ENCODE data around the gene PGAP6.

The PGAP6 gene

DNA sequence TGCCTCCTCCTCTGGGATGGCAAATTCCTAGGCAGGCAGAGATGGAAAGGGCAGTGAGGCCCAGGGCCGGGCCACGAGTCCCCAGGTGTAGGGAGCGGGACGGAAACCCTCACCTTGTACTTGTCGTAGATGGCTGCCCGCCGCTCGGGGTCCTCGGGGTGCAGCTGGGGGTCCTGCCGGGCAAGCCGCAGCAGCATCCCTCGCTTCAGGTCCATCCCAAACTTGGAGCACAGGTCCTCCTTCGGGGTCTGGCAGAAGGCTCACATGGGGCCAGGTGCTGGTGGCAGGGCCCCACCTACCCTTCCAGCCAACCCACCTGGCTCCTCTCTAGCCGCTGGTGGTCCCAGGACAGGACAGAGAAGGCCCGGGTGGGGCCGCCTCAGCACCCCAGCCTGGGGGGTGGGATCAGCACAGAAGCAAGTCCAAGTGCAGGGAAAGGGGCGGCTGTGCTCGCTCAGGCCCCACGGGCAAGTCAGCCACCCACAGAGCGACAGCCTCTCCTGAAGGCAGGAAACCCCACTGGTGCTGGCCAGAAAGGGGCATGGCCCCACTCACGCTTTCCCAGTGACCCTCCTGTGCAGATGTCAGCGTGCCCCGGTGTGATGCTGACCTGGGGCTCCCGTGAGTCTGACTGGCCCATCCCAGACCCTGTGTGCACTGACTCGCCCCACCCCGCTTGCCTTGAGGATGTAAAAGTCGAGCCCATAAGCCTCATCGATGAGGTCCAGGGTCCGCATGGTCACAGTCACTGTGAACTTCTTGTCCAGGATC is 13.2 kb downstream of the PGAP6 start:
- H3K4me1 ChIP-seq (ENCODE audit: control insufficient read depth in 1 of 2, insufficient read depth in 1 of 2, low read depth in 1 of 2, low read length in 1 of 2): peaks cover 16 to 20% of the 10 kb centered on the region in 2 experiments
- H3K4me3 ChIP-seq (ENCODE audit: low read depth in 1 of 2, low read length in 1 of 2): no peak overlapping the region
- H3K36me3 ChIP-seq: peaks cover 66% of the 10 kb centered on the region
- H3K9me3 ChIP-seq: no peaks in the 10 kb centered on the region
- TF ChIP-seq, protein P1, sequence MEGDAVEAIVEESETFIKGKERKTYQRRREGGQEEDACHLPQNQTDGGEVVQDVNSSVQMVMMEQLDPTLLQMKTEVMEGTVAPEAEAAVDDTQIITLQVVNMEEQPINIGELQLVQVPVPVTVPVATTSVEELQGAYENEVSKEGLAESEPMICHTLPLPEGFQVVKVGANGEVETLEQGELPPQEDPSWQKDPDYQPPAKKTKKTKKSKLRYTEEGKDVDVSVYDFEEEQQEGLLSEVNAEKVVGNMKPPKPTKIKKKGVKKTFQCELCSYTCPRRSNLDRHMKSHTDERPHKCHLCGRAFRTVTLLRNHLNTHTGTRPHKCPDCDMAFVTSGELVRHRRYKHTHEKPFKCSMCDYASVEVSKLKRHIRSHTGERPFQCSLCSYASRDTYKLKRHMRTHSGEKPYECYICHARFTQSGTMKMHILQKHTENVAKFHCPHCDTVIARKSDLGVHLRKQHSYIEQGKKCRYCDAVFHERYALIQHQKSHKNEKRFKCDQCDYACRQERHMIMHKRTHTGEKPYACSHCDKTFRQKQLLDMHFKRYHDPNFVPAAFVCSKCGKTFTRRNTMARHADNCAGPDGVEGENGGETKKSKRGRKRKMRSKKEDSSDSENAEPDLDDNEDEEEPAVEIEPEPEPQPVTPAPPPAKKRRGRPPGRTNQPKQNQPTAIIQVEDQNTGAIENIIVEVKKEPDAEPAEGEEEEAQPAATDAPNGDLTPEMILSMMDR (IDR thresholded peaks at IDR 0.05): no peak
- peaks cover 23% of the 10 kb centered on the region for H3K27me3 ChIP-seq
- H3K27ac ChIP-seq: no peak overlapping the region

DNA sequence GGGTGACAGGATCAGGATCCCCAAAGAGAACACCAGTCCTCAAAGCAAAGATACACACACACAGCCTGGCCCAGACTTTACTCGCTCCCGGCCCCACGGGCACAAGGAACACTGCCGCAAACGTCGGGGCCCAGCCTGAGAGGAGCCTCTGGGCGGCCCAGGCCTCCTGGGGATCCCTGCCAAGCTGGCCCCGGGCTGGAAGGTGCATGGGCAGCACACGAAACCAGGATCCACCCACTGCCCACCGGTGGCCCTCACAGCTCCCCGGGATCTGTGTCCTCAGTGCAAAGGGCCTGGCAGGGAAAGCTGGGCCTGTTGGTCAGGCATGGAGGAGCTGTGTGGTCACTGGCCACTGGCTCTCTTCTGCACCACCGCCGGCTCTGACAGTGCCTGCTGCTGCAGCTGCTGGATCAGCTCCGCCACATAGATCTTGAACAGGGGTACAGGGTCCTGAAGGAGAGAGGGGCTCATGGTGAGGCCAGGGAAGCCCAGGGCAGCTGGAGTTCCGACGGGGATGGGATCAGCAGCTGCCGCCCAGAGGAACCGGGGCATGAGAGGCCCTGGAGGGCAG is 14.4 kb downstream of the PGAP6 start:
- TF ChIP-seq, protein P1 (IDR thresholded peaks at IDR 0.05): no peak

DNA sequence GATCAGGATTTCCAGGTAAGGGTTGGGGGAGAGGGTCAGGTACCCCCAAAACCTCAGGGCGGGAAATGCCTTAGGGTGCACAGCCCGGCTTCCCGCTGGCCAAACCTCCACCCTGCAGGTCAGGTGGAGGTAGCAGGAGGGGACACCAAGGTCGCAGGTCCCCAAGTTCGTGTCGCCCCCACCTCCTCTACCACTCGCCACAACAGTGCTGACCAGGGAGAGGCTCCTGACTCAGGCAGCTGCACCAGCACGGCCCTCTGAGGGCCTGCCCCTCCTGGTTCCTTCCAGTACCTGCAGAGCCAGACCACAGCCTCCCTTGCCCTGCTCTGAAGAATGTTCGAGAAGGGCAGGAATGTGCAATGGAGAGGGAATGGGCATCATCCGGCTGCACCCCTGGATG is 15.3 kb downstream of the PGAP6 start:
- H3K27ac ChIP-seq: no peak overlapping the region
- TF ChIP-seq, protein P1 (IDR thresholded peaks at IDR 0.05): no peak
- H3K4me3 ChIP-seq (ENCODE audit: low read depth in 1 of 2, low read length in 1 of 2): no peak overlapping the region
- H3K36me3 ChIP-seq: peaks cover 45% of the 10 kb centered on the region
- peaks cover 16 to 26% of the 10 kb centered on the region in 2 experiments for H3K4me1 ChIP-seq (ENCODE audit: control insufficient read depth in 1 of 2, insufficient read depth in 1 of 2, low read depth in 1 of 2, low read length in 1 of 2)
- peaks cover 35% of the 10 kb centered on the region for H3K27me3 ChIP-seq
- no peaks in the 10 kb centered on the region for H3K9me3 ChIP-seq

More for the DNA sequence above, 14.4 kb downstream of the PGAP6 start:
- Histone ChIP-seq H3K27me3 (peaks cover 33% of the 10 kb centered on the region), H3K4me1 (ENCODE audit: control insufficient read depth in 1 of 2, insufficient read depth in 1 of 2, low read depth in 1 of 2, low read length in 1 of 2) (peaks cover 16 to 21% of the 10 kb centered on the region in 2 experiments), H3K9me3 (no peaks in the 10 kb centered on the region), H3K4me3 (ENCODE audit: low read depth in 1 of 2, low read length in 1 of 2) (no peak overlapping the region), H3K36me3 (peaks cover 54% of the 10 kb centered on the region), H3K27ac (no peak overlapping the region)

DNA sequence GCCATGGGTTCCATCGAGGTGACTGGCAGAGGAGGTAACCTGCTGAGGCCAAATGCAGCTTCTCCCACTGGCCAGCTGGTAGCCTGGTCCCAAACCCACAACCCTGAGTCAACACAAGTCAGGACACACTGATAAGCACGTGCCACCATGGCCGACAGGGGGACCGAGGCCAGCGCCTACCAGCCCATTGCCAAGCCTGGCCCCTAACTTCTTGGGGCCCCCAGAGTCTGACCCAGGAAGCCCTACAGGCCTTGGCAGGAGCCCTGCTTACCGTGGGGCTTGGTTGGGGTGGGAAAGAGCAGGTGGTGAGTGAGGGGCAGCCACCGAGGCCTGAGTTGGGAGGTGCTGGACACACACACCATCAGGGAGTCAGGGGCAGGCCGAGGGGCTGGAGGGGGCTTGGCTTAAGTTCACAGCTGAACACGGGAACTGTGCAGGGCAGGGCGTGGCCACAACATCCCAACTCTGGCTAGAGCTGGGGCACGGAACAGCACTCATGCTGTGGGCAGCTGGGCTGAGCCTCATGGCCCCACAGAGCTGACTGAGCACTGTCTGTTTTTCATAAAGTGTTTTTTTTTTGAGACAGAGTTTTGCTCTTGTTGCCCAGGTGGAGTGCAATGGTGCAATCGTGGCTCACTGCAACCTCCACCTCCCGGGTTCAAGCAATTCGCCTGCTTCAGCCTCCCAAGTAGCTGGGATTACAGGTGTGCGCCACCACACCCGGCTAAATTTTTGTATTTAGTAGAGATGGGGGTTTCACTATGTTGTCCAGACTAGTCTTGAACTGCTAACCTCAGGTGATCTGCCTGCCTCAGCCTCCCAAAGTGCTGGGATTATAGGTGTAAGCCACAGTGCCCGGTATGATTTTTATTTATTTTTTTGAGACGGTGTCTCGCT is 16.9 kb downstream of the PGAP6 start:
- Histone ChIP-seq H3K36me3 (peaks cover 39% of the 10 kb centered on the region), H3K9me3 (no peaks in the 10 kb centered on the region), H3K27ac (no peak overlapping the region), H3K27me3 (peaks cover 31% of the 10 kb centered on the region), H3K4me1 (ENCODE audit: control insufficient read depth in 1 of 2, insufficient read depth in 1 of 2, low read depth in 1 of 2, low read length in 1 of 2) (peaks cover 6 to 14% of the 10 kb centered on the region in 2 experiments), H3K4me3 (ENCODE audit: low read depth in 1 of 2, low read length in 1 of 2) (no peak overlapping the region)
- TF ChIP-seq, protein P1 (IDR thresholded peaks at IDR 0.05): no peak

DNA sequence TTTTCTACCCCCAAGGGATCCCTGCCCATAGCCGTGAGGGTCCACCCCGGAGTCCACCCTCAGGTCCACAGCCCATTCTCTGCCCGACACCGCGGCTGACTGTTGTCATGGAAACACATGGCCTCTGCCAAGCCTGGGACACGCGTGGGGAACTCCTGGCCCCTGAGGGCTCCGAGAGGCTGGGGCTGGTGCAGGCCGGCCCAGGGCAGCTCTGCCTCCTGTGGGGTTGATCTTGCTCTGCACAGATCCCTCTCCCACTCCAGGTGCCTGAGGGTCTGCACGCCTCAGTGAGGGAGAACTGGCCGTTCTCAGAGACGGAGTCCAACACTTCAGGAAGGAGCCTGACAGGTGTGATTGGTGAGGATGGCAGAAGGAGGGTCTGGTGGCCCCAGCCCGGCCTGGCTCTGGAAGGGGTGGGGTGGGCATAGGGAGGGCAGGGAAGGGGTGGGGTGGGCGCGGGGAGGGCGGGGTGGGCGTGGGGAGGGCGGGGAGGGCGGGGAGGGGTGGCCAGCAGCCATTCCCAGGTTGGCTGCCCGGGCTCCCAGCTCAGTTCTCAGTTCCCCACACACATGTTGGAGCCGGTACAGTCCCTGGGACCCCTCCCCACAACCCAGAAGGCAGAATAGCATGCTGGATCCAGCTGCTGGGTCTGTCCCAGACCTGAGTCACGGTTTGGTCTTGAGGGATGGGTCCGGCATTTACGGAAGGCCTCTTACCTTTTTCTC is 17.9 kb downstream of the PGAP6 start:
- Histone ChIP-seq H3K36me3 (peaks cover 30% of the 10 kb centered on the region), H3K9me3 (no peaks in the 10 kb centered on the region), H3K27me3 (peaks cover 26% of the 10 kb centered on the region), H3K4me3 (ENCODE audit: low read depth in 1 of 2, low read length in 1 of 2) (no peak overlapping the region), H3K4me1 (ENCODE audit: control insufficient read depth in 1 of 2, insufficient read depth in 1 of 2, low read depth in 1 of 2, low read length in 1 of 2) (peaks cover 0 to 6% of the 10 kb centered on the region in 2 experiments), H3K27ac (no peak overlapping the region)
- TF ChIP-seq, protein P1 (IDR thresholded peaks at IDR 0.05): no peak

All from neutrophil (primary cell).